GM19463 (cell line): ENCODE measurements around the gene AKNAD1.
A peak's percentile ranks its signal among the peaks of the same experiment; 100 is the strongest.

Source experiments
- ATAC-seq: cut with Tn5 transposase; IDR thresholded peaks from one replicate; pipeline ENCODE4 v1.9.1; 2021; ENCODE audit warnings: mild to moderate bottlenecking, moderate library complexity; ENCODE audit not compliant: unreplicated experiment

AKNAD1 gene

GRCh38 chr1:108830119-108831008, 26.5 kb downstream of the AKNAD1 start:
- ATAC-seq = no peak

GRCh38 chr1:108829498-108829916, 27.4 kb downstream of the AKNAD1 start:
- no peak for ATAC-seq

GRCh38 chr1:108828074-108828961, 28.6 kb downstream of the AKNAD1 start:
- peak; percentile 77 for ATAC-seq

GRCh38 chr1:108826081-108826635, 30.7 kb downstream of the AKNAD1 start:
- ATAC-seq = no peak

GRCh38 chr1:108824051-108824450, 32.8 kb downstream of the AKNAD1 start:
- ATAC-seq = no peak

- ATAC-seq = no peak
These were observed 33.3 kb downstream of the AKNAD1 start for GRCh38 chr1:108823632-108824031.

GRCh38 chr1:108819878-108820277, 37.0 kb downstream of the AKNAD1 start:
- no peak for ATAC-seq

GRCh38 chr1:108817811-108818210, 39.1 kb downstream of the AKNAD1 start:
- ATAC-seq = no peak

- no peak for ATAC-seq
These were observed 39.9 kb downstream of the AKNAD1 start for GRCh38 chr1:108817016-108817415.

- ATAC-seq = no peak
These were observed 40.6 kb downstream of the AKNAD1 start for GRCh38 chr1:108816049-108816893.

GRCh38 chr1:108815566-108815965, 41.3 kb downstream of the AKNAD1 start:
- no peak for ATAC-seq

- ATAC-seq = no peak
These were observed 42.4 kb downstream of the AKNAD1 start for GRCh38 chr1:108814343-108815125.

- ATAC-seq = no peak
These were observed 43.6 kb downstream of the AKNAD1 start for GRCh38 chr1:108813326-108813725.

GRCh38 chr1:108811611-108812010, 45.3 kb downstream of the AKNAD1 start:
- no peak for ATAC-seq

- no peak for ATAC-seq
These were observed 48.5 kb downstream of the AKNAD1 start for GRCh38 chr1:108808438-108808837.

- no peak for ATAC-seq
These were observed 53.3 kb downstream of the AKNAD1 start for GRCh38 chr1:108803548-108803947.

GRCh38 chr1:108801101-108801500, 55.8 kb downstream of the AKNAD1 start:
- no peak for ATAC-seq

GRCh38 chr1:108799001-108799400, 57.9 kb downstream of the AKNAD1 start:
- no peak for ATAC-seq

GRCh38 chr1:108792420-108792819, 64.5 kb downstream of the AKNAD1 start:
- ATAC-seq = no peak

GRCh38 chr1:108791790-108792189, 65.1 kb downstream of the AKNAD1 start:
- ATAC-seq = no peak
